NCI-H2227 treated with DMSO at 0.1 percent for 48 hours (cell line): ENCODE data around the gene ISOC1.

Source experiments
- DNase-seq: peaks from one replicate; lab custom pipeline; 2025; lab: John Stamatoyannopoulos, UW

Gene ISOC1

GRCh38 chr5:129125819-129126218 is 31.3 kb downstream of the ISOC1 start:
- no peak for DNase-seq

- DNase-seq, result no peak
These were observed 39.0 kb downstream of the ISOC1 start for GRCh38 chr5:129133553-129133952.

GRCh38 chr5:129135633-129136032 is 41.1 kb downstream of the ISOC1 start:
- no peak for DNase-seq

DNA sequence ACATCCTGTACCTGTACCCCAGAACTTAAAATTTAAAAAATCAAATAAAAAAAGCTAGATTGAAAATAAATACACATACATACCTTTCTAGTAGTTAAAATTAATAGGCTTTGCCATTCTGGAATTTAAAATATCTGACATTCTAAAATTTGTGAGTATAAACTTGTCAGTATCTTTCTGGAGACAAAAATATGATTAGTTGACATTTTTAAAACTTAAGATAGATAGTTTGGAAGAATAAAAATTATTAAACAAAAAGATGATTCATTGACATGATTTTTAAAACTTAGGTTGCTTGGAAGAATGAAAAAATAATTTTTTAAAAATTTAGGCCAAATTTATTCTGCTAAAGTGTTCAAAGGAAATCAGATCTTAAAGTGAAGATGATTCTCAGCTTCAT is 43.1 kb downstream of the ISOC1 start:
- no peak for DNase-seq

DNA sequence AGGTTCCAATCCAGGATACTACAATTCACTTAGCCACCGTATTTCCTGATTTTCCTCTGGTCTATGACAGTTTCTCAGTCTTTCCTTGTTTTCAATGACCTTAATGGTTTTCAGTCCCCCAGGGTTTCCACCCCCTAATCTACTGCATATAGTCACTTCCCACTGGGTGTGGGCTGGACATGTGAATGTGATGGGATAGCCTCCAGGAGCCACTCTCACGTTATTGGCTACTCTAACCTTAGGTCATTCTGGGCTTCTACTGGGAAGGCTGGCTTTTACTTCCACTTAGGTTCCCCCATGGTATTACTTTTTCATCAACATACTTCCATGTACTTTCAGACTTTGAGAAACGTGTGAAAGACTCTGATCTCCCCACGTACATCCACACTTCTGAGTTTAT is 46.5 kb downstream of the ISOC1 start:
- no peak for DNase-seq

- DNase-seq, result no peak
These were observed 47.1 kb downstream of the ISOC1 start for GRCh38 chr5:129141696-129142095.

- no peak for DNase-seq
These were observed 61.3 kb downstream of the ISOC1 start for GRCh38 chr5:129155876-129156275.

DNA sequence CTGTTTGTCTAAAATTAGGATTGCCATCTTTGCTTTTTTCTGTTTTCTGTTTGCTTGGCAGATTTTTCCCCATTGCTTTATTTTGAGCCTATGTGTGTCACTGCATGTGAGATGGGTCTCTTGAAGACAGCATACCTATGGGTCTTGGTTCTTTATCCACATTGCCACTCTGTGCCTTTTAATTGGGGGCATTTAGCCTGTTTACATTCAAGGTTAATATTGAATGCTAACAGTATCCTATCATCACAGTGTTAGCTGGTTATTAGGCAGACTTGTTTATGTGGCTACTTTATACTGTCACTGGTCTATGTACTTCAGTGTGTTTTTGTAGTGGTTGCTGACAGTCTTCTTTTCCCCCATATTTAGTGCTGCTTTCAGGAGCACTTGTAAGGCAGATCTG is 67.3 kb downstream of the ISOC1 start:
- no peak for DNase-seq
